Measurements from ENCODE around the gene SORCS2. TPM values are rescaled to one million over a fixed set of nuclear protein-coding genes. Genes with fewer than 3 reads are reported as not detected.

The SORCS2 gene
- total RNA-seq, 2 donors from 2014 or later, result 0.68 to 0.92 TPM

- TF ChIP-seq CTCF (IDR thresholded peaks at IDR 0.05), result no peak
- Histone ChIP-seq H3K27ac (no peak overlapping the region), H3K4me1 (ENCODE audit: control insufficient read depth in 1 of 2, low read depth in 2 of 2) (no peaks in the 10 kb centered on the region), H3K36me3 (no peaks in the 10 kb centered on the region), H3K9me3 (no peaks in the 10 kb centered on the region), H3K4me3 (no peak overlapping the region), H3K27me3 (replicated peaks; ENCODE audit: insufficient read depth) (peaks cover 3% of the 10 kb centered on the region)
- no peak for ATAC-seq (ENCODE audit: insufficient number of reproducible peaks, low FRiP score, low read depth)
- DNase-seq (ENCODE audit: low spot score), result no peak
These were observed 106.3 kb downstream of the SORCS2 start for GRCh38 chr4:7298619-7299009.

GRCh38 chr4:7299010-7299907 lies 106.9 kb downstream of the SORCS2 start:
- TF ChIP-seq CTCF (IDR thresholded peaks at IDR 0.05), result no peak
- Histone ChIP-seq H3K4me1 (ENCODE audit: control insufficient read depth in 1 of 2, low read depth in 2 of 2) (no peaks in the 10 kb centered on the region), H3K36me3 (no peaks in the 10 kb centered on the region), H3K27me3 (replicated peaks; ENCODE audit: insufficient read depth) (peaks cover 3% of the 10 kb centered on the region), H3K27ac (no peak overlapping the region), H3K4me3 (no peak overlapping the region), H3K9me3 (no peaks in the 10 kb centered on the region)
- ATAC-seq (ENCODE audit: insufficient number of reproducible peaks, low FRiP score, low read depth) (no peak), DNase-seq (ENCODE audit: low spot score) (no peak)

GRCh38 chr4:7299908-7300710 lies 107.8 kb downstream of the SORCS2 start:
- no peak overlapping the region for H3K27ac ChIP-seq
- TF ChIP-seq CTCF (IDR thresholded peaks at IDR 0.05), result no peak
- no peak for DNase-seq (ENCODE audit: low spot score)

GRCh38 chr4:7300711-7301095 lies 108.4 kb downstream of the SORCS2 start:
- no peak for ATAC-seq (ENCODE audit: insufficient number of reproducible peaks, low FRiP score, low read depth)
- Histone ChIP-seq H3K27me3 (replicated peaks; ENCODE audit: insufficient read depth) (peaks cover 1% of the 10 kb centered on the region), H3K36me3 (no peaks in the 10 kb centered on the region), H3K4me3 (no peak overlapping the region), H3K9me3 (no peaks in the 10 kb centered on the region), H3K4me1 (ENCODE audit: control insufficient read depth in 1 of 2, low read depth in 2 of 2) (no peaks in the 10 kb centered on the region), H3K27ac (no peak overlapping the region)
- TF ChIP-seq CTCF (IDR thresholded peaks at IDR 0.05), result no peak
- DNase-seq (ENCODE audit: low spot score), result no peak

More at GRCh38 chr4:7299908-7300710, 107.8 kb downstream of the SORCS2 start:
- Histone ChIP-seq H3K36me3 (no peaks in the 10 kb centered on the region), H3K4me1 (ENCODE audit: control insufficient read depth in 1 of 2, low read depth in 2 of 2) (no peaks in the 10 kb centered on the region), H3K27me3 (replicated peaks; ENCODE audit: insufficient read depth) (peaks cover 3% of the 10 kb centered on the region), H3K4me3 (no peak overlapping the region), H3K9me3 (no peaks in the 10 kb centered on the region)
- ATAC-seq (ENCODE audit: insufficient number of reproducible peaks, low FRiP score, low read depth), result no peak

GRCh38 chr4:7301126-7301785 lies 108.9 kb downstream of the SORCS2 start:
- H3K27me3 ChIP-seq (replicated peaks; ENCODE audit: insufficient read depth), result no peaks in the 10 kb centered on the region
- H3K4me3 ChIP-seq, result no peak overlapping the region
- ATAC-seq (ENCODE audit: insufficient number of reproducible peaks, low FRiP score, low read depth) (no peak), DNase-seq (ENCODE audit: low spot score) (no peak)
- H3K36me3 ChIP-seq, result no peaks in the 10 kb centered on the region
- TF ChIP-seq CTCF (IDR thresholded peaks at IDR 0.05), result no peak
- H3K4me1 ChIP-seq (ENCODE audit: control insufficient read depth in 1 of 2, low read depth in 2 of 2), result no peaks in the 10 kb centered on the region
- H3K9me3 ChIP-seq, result no peaks in the 10 kb centered on the region
- H3K27ac ChIP-seq, result no peak overlapping the region
